Activated CD4-positive, alpha-beta T cell treated with anti-CD3 and anti-CD28 coated beads, Interleukin-10, Interleukin-2, amounts not matched to agents 100 ng/mL and 50 ng/mL, durations not matched to agents 16 hours and 8 hours (primary cell): ENCODE measurements around the gene MAST1.
"Not testable (repeated sequence)": the region's sequence is repeated elsewhere in the genome, so short reads cannot be mapped to it uniquely, and the experiment has no call there.

Experiments used
- DNase-seq: peaks from one replicate; pipeline ENCODE4 v3.0.0-alpha.2; 2020

The MAST1 gene

DNA sequence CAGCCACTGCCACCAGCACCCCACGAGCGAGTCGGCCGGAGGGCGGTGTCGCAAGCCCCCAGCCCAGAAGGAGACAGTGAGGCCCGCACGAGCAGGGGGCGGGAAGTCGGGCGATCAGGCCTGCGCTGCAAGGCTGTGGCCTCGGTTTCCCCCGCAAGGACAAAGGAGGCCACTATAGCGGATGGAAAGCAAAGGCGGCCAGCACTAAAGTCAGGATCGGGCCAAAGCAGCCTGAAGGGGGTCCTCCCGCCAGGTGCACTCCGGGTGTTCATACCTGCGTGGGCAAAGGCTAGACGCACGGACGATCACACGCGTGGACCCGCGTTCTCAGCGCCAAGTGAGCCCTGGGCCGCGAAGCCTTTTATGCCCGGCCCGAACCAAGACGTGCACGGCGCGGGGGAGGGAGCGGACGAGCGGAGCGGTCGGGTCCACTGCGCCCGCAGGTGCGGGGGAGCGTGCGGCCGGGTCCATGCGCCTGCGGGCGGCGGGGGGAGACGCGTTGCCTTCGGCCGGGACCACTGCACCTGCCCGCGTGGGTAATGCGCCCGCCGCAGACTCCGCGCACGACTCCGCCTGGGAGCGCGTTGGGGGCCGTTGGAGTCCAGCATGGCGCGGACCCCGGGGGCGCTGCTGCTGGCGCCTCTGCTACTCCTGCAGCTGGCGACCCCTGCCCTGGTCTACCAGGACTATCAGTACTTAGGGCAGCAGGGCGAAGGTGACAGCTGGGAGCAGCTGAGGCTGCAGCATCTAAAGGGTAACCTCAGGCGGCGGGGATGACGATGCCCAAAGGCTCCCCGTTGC lies 36.6 kb upstream of the MAST1 start, which contains the start of the genes PRDX2 and THSD8:
TSS of gene PRDX2 (minus strand) at position 335 of the 801 bp plus-strand sequence. CDS start 539 bp downstream, outside the sequence.
TSS of gene THSD8 (plus strand) at position 604 of the 801 bp plus-strand sequence. CDS start at position 607, 3 bp downstream.
- peak; percentile 88 for DNase-seq

GRCh38 chr19:12802267-12803106 lies 35.8 kb upstream of the MAST1 start:
- DNase-seq: no peak

GRCh38 chr19:12804051-12804450 lies 34.3 kb upstream of the MAST1 start:
- DNase-seq: no peak

- DNase-seq: peak; percentile 94
These were observed 31.9 kb upstream of the MAST1 start, which contains the start of gene RNASEH2A for GRCh38 chr19:12806242-12807081. Gene RNASEH2A (plus strand): TSS chr19:12806584. CDS start chr19:12806674, 90 bp downstream.

DNA sequence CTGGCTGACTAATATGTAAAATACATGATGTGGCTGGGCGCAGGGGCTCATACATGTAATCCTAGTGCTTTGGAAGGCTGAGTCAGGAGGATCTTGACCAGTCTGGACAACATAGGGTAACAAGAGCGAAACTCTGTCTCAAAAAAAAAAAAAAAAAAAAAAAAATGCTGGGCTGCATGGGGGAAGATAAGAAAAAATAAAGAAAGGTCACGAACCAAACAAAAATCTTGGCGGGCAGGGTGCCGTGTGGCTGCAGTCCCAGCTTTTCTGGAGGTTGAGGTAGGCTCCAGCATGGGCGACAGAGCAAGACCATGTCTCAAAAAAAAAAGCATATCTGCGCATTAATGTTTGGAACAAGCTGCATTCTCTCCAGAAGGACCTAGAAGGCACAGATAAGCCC lies 23.2 kb upstream of the MAST1 start:
- DNase-seq: no peak

DNA sequence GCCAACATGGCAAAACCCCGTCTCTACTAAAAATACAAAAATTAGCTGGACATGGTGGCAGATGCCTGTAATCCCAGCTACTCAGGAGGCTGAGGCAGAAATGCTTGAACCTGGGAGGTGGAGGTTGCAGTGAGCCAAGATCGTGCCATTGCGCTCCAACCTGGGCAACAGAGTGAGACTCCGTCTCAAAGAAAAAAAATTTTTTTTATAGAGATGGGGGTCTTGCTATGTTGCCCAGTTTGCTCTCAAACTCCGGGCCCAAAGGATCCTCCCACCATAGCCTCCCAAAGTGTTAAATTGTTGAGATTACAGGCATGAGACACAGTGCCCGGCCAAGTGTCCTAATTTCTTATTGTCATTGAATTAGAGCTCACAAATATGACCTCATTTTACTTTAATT lies 21.1 kb upstream of the MAST1 start:
- not testable (repeated sequence) for DNase-seq

DNA sequence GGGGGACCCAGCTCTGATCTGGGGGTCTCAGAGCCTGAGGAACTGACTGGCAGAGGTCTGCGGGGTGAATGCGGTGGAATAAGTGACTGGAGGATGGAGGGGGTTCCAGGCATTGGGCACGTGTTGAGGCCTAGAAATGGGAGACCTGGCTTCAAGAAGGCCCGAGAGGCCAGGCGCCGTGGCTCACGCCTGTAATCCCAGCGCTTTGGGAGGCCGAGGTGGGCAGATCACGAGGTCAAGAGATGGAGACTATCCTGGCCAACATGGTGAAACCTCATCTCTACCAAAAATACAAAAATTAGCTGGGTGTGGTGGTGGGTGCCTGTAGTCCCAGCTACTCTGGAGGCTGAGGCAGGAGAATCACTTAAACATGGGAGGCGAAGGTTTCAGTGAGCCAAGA lies 20.5 kb upstream of the MAST1 start:
- DNase-seq: not testable (repeated sequence)

GRCh38 chr19:12821761-12822160 lies 16.6 kb upstream of the MAST1 start:
- DNase-seq: no peak

- peak; percentile 39 for DNase-seq
These were observed 12.8 kb upstream of the MAST1 start for GRCh38 chr19:12825254-12826131.

GRCh38 chr19:12828494-12828893 lies 9.8 kb upstream of the MAST1 start:
- peak; percentile 40 for DNase-seq

GRCh38 chr19:12833418-12833737 lies 4.9 kb upstream of the MAST1 start:
- DNase-seq: no peak

- peak; percentile 49 for DNase-seq
These were observed 4.4 kb upstream of the MAST1 start for GRCh38 chr19:12833738-12834565.

DNA sequence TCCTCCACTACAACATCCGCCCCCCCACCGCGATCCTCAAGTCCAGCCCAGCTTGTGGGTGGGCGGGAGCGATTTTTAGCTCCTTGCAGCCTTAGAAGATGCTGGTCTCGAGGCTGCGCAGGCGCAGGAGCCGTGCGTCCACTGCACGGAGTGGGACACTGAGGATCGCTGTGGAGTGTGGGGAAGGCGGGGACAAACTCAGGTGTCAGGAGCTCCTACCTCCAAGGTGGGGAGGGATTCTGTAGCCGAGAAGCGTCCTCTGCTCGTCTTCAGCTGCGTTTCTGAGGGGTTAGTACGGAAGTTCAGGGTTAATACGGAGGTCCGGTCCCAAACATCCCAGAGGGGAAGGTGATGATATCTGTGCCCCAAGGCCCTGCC lies 3.8 kb upstream of the MAST1 start, which contains the start of gene RTBDN:
TSS of gene RTBDN (minus strand) at position 14 of the 378 bp plus-strand sequence. CDS start 4,600 bp downstream, outside the sequence.
- no peak for DNase-seq

DNA sequence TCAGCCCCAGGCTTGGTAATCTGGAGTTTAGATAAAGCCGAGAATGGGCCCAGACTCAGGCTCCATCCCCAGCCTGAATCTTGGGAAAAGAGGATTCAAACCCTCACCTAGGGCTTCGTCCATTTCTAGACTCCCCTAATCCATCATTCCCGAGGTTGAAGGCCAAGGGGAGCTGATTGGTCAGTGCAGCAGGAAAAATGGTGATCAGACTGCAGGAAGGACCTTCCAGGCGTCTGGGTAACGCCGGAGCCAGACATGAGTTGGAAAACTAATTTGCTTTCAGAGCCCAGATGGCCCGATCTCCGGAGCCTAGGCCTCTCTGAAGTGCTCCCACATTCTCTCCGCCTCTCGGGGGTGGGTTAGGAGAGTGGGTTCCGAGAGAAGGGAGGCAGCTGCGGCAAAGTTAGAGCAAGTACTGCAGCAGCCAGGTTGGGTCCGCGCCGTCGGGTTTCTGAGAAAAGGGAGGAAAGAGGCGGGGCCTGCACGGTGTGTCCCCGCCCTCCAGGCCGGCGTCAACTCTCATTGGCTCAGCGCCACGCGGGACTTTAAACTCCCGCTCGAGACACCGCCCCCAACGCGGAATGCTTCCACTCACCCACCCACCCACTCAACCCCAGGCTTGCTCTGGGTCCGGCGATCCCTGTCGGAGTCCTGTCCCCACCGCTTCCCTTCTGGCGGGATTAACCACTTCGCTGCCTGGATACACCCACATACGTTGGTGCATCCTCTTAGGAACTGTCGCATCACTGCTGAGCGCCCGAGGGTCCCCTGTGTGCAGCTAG lies 3.1 kb upstream of the MAST1 start:
- peak; percentile 34 for DNase-seq

- DNase-seq: no peak
These were observed 1.8 kb upstream of the MAST1 start for GRCh38 chr19:12836529-12836863.

DNA sequence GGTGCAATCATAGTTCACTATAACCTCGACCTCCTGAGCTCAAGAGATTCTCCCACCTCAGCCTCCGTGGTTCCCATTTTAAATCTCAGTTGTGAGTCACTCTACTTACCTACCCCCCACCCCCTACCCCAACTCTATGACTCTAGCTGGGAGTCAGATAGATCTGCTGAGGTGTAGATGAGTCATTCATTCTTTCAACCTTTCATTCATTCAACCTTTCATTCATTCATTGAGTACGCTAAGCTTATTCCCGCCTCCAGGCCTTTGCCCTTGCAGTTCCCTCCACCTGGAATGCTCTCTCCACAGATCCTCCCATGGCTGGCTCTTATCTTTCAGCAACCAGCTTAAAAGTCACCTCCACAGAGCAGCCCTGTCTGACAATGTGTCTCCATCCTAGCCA lies 1.1 kb upstream of the MAST1 start:
- no peak for DNase-seq

DNA sequence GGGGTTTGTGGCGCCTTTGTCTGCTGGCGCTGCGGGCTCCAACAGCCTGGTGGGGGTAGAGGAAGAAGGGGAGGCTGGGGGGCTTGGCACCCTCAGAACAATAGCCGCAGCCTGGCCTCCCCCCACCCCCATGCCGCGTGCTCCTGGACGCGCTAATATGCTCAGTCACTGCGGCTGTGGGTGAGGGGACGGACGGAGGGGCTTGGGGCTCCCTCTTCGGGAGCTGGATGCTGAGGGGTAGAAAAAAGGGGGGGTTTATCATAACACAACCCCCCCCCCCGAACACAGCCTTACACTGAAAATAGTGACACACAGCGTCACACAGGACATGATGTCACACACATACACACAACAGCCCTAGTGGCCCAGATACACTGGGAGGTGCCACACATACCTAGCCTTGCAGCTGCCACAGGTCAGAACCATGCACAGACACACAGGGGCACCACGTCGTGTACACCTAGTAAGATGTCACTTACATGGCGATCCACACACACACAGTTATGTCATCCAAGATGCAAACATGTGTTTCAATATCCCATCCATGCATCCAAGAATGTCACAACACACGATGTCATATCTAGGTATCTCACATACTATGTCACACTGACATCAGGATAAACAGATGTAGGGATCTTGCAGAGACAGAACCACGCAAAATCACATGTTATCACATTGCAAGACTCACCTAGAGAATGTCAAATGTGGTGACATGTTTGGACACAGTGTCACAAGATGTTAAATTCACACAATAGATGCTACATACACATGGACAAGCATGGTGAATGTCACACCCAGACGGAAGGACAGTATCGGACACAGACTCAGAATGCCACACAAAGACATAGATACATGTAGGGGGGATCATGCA lies 806 bp downstream of the MAST1 start:
- DNase-seq: peak; percentile 35

DNA sequence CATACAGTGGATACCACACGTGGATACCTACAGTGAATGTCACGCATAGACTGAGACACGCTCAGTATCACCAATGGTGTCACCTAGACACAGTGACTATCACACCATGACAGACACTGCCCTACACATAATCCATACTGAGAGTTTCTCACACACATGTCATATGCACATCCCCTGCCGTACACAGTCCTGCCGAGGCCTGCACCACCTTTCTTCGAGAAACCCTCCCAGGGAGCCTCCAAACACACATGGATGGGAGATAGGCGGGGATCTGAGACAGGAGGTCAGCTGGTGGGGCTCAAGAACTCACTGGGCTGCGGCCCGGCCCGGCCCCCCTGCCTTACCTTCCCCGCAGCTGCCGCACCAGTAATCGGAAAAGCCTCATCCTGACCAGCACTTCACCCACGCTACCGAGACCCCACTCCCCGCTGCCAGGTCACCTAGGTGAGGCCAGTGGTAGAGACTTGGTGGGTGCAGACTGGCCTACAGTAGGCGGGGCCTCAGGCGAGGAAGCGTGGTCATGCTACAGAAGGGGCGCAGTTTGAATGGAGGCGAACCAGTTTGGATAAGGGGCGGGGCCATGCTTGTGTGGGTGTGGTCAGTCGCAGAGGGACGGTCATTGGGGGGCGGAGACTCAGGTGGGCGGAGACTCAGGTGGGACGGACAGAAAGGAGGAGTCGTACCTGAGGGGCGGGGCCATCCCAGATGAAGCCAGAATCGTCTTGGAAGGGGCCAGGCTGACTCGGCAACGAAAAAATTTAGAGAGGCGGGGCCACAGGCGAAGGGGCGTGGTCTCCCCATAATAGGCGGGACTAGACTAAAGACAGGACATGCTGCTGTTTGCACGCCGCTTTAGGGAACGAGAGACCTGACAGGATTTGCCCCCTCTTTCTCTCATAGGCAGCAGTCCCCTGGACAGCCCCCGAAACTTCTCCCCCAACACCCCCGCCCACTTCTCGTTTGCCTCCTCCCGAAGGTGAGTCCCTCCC lies 2.1 kb downstream of the MAST1 start:
- peak; percentile 73 for DNase-seq
